ENCODE results near the gene DNM2. TPM values are rescaled to one million over a fixed set of nuclear protein-coding genes. Genes with fewer than 3 reads are reported as not detected.

DNM2 gene
- total and polyA plus RNA-seq, 2 of the 13 experiments (the other 11 are each of a cell fraction or from before 2014, with no cell fraction given): 41.7 to 59.8 TPM

DNA sequence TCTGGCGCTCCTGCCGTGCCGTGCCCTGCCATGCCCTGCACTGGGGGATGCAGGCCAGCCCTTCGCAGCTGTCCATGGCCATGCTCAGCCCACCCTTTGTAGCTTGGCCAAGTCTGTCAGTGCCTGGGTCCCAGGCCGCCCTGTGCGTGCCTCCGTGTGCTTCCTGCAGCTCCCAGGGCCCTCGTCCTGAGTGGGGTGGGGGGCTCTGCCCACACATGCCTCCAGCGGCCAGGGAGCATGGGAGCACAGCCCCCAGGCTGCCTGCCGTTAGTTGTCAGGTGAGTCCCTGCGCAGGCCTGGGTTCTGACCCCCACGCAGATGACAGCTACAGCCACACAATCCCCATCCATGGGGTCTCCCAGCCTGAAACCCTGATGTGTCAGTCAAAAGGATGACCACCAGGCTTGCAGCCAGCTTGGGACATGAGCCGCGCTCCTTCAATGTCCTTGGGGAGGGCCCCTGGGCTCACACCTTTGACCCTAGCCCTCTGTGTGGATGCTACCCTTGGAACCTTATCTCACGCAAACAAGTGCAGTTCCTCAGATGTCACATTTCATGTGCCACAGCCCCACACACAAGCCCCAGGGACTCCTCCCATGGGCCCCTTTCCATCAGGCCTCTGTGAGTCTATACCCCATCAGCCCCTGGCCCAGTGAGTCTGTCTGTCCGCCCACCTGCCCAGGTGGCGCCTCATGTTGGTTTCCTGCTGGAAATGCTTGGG lies 93.7 kb downstream of the DNM2 start (continued):
- TF ChIP-seq ZNF24 (IDR thresholded peaks at IDR 0.05) (no peak), ZNF224 (CRISPR knock-in tag; IDR thresholded peaks at IDR 0.05) (no peak), ZSCAN29 (CRISPR knock-in tag; conservative IDR thresholded peaks at IDR 0.05) (no peak), RBFOX2 (IDR thresholded peaks at IDR 0.05; ENCODE audit: low read depth, low read length) (no peak), ZFY (CRISPR knock-in tag; IDR thresholded peaks at IDR 0.05) (no peak; the same call in 1 of the 2 replicates), JUN (CRISPR knock-in tag; IDR thresholded peaks at IDR 0.05) (no peak), ZFP91 (CRISPR knock-in tag; IDR thresholded peaks at IDR 0.05; ENCODE audit: borderline replicate concordance) (peak; percentile 55; the same call in 1 of the 2 replicates), TOE1 (CRISPR knock-in tag; IDR thresholded peaks at IDR 0.05) (no peak), KDM3A (CRISPR knock-in tag; IDR thresholded peaks at IDR 0.05; ENCODE audit: low read depth) (no peak), MIXL1 (CRISPR knock-in tag; IDR thresholded peaks at IDR 0.05) (no peak), ZNF772 (CRISPR knock-in tag; IDR thresholded peaks at IDR 0.05) (no peak), ZNF766 (CRISPR knock-in tag; IDR thresholded peaks at IDR 0.05; ENCODE audit: borderline replicate concordance) (no peak), PLRG1 (conservative IDR thresholded peaks at IDR 0.05) (no peak), ZBTB40 (IDR thresholded peaks at IDR 0.05) (no peak), ZBTB40 (CRISPR knock-in tag; IDR thresholded peaks at IDR 0.05) (no peak)
- TF ChIP-seq, protein P1, sequence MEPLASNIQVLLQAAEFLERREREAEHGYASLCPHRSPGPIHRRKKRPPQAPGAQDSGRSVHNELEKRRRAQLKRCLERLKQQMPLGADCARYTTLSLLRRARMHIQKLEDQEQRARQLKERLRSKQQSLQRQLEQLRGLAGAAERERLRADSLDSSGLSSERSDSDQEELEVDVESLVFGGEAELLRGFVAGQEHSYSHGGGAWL (CRISPR knock-in tag; IDR thresholded peaks at IDR 0.05): no peak
- TF ChIP-seq, protein P2, sequence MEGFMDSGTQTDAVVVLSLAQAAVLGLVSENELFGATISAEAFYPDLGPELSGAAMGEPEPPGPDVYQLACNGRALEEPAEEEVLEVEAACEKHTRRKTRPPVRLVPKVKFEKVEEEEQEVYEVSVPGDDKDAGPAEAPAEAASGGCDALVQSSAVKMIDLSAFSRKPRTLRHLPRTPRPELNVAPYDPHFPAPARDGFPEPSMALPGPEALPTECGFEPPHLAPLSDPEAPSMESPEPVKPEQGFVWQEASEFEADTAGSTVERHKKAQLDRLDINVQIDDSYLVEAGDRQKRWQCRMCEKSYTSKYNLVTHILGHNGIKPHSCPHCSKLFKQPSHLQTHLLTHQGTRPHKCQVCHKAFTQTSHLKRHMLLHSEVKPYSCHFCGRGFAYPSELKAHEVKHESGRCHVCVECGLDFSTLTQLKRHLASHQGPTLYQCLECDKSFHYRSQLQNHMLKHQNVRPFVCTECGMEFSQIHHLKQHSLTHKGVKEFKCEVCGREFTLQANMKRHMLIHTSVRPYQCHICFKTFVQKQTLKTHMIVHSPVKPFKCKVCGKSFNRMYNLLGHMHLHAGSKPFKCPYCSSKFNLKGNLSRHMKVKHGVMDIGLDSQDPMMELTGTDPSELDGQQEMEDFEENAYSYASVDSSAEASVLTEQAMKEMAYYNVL (CRISPR knock-in tag; IDR thresholded peaks at IDR 0.05; ENCODE audit: borderline replicate concordance): no peak

All from HepG2 (cell line).